T-helper 2 cell (primary cell): ENCODE results near the gene RUFY4.
"Not testable (repeated sequence)": the region's sequence is repeated elsewhere in the genome, so short reads cannot be mapped to it uniquely, and the experiment has no call there.

Experiments used
- DNase-seq, 5 experiments: peaks; one replicate each; pipeline versions ENCODE4 v3.0.0 to v3.0.0-alpha.2; 2012 to 2022

RUFY4 gene

DNA sequence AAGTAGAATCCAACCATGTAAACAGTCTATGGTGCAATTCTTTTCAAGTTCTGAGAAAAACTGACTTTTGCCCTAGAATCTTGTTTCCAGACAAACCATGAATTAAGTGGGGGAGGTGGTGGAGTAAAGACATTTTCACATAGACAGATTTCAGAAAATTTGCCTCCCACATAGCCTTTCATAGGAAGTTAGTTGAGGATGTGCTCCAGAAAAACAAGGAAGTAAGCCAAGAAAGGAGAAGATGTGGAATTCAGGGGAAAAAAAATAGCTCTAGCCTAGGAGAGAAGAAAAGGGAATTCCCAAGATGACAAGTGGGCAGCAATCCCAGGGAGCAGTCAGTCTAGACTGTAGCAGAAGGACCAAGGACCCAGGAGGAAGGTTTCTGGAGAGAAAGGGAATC lies 17.4 kb downstream of the RUFY4 start:
- DNase-seq = no peak

- no peak for DNase-seq
Measured at GRCh38 chr2:218089259-218089658, 20.2 kb downstream of the RUFY4 start.

DNA sequence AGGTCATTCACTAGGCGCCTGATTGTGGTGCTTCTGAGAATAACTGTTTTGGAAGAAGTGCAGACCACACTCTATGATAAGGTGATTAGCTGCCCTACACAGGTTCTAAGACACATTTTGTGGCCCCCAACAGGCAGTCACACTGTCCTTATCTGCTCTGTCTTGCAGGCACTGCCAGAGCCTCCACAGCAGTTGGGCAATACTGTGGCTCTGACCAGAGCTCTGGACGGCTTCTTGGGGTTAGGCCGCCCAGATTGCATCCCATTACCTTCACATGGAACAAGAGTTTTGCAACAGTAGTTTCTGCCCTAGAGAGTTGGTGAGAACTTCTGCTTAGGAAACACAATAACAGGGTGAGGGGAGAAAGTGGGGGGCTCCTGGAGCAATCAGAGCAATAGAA lies 22.7 kb downstream of the RUFY4 start:
- no peak for DNase-seq

GRCh38 chr2:218093879-218094278 lies 24.8 kb downstream of the RUFY4 start:
- DNase-seq = no peak

GRCh38 chr2:218095853-218096252 lies 26.8 kb downstream of the RUFY4 start:
- DNase-seq = no peak

GRCh38 chr2:218097975-218098374 lies 28.9 kb downstream of the RUFY4 start:
- peak in 1 of 5 experiments; percentile 60 for DNase-seq

DNA sequence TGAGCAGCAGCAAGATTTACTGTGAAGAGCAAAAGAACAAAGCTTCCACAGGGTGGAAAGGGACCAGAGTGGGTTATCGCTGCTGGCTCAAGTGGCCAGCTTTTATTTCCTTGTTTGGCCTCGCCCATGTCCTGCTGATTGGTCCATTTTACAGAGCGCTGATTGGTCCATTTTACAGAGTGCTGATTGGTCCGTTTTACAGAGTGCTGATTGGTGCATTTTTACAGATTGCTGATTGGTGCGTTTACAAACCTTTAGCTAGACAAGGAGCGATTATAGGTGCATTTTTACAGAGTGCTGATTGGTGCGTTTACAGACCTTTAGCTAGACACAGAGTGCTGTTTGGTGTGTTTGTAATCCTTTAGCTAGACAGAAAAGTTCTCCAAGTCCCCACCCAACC lies 39.8 kb downstream of the RUFY4 start:
- not testable (repeated sequence) for DNase-seq

DNA sequence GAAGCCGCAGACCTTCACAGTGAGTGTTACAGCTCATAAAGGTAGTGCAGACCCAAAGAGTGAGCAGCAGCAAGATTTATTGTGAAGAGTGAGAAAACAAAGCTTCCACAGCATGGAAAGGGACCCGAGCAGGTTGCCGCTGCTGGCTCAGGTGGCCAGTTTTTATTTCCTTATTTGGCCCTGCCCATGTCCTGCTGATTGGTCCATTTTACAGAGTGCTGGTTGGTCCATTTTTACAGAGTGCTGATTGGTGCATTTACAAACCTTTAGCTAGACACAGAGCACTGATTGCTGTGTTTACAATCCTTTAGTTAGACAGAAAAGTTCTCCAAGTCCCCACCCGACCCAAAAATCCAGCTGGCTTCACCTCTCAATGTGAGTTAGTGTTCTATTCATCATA lies 52.7 kb downstream of the RUFY4 start:
- not testable (repeated sequence) for DNase-seq

DNA sequence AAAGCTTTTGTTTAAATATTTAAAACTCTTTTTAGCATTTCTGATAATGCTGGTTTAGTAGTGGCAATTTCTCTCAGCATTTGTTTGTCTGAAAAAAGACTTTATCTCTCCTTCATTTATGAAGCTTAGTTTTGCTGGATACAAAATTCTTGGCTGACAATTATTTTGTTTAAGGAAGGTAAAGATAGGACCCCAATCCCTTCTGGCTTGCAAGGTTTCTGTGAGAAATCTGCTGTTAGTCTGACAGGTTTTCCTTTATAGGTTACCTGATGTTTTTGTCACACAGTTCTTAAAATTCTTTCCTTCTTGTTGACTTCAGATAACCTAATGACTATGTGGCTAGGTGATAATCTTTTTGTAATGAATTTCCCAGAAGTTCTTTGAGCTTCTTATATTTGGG lies 53.2 kb downstream of the RUFY4 start:
- not testable (repeated sequence) for DNase-seq

GRCh38 chr2:218123986-218124385 lies 54.9 kb downstream of the RUFY4 start:
- no peak for DNase-seq

GRCh38 chr2:218125095-218125494 lies 56.0 kb downstream of the RUFY4 start:
- no peak for DNase-seq

- peak in 1 of 5 experiments; percentile 11 for DNase-seq
Measured at GRCh38 chr2:218125626-218126080, 56.6 kb downstream of the RUFY4 start, which contains the start of gene CXCR2. TSS of gene CXCR2 (plus strand) at chr2:218126028. CDS start at chr2:218134802, 8,774 bp downstream.

- DNase-seq = no peak
Measured at GRCh38 chr2:218127929-218128455, 58.9 kb downstream of the RUFY4 start.

- DNase-seq = no peak
Measured at GRCh38 chr2:218128781-218129457, 59.9 kb downstream of the RUFY4 start.

GRCh38 chr2:218129458-218130135 lies 60.5 kb downstream of the RUFY4 start:
- DNase-seq = no peak

- DNase-seq = no peak
Measured at GRCh38 chr2:218130377-218130776, 61.3 kb downstream of the RUFY4 start.

DNA sequence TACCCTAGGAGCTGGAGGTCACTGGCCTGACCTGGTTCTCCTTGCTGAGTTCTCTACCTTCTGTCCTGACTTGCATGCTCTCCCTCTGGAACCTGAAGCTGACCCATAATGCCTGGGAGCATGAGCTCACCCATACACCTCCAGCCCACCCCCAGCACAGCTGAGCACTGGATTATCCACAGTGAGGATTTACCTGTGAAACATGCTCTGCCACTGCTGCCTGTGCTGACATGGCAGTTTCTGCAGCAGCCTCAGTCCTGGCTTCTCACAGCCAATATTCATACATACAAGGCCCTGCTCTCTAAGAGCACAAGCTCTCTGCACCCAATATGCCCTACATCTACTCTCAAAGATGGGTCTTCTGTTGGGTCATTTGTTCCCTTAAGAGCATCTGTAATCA lies 61.8 kb downstream of the RUFY4 start:
- DNase-seq = no peak

GRCh38 chr2:218137514-218137913 lies 68.5 kb downstream of the RUFY4 start:
- DNase-seq = no peak

DNA sequence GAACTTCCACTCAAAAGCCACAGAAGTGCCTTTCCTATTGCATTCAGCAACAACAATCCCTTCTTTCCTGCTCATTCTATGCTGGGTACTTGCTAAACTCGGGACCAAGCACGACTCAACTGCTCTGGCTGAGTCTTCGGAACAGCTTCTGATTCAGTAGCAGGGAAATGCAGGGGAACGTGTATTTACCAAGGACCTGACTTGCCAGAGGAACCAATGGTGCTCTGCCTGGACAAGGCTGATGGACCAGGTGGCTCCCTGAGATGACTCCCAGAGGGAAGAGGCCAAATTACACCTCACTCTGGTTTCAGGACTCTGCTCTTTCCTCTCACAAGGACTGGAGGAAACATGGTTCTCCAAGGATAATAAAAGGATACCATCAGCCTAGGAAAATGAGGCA lies 69.0 kb downstream of the RUFY4 start:
- DNase-seq = no peak
